T-cell (primary cell): ENCODE results near the gene PTPRC. TPM values are rescaled to one million over a fixed set of nuclear protein-coding genes. Genes with fewer than 3 reads are reported as not detected.

Source experiments
- ATAC-seq, 4 experiments: fragments of 200-7000 bp in 3 of 4; fragments of 150-1000 bp in 1 of 4; cut with Tn5 transposase; replicated peaks in 1 of 4; 1 replicate in 3 of 4; 2 replicates in 1 of 4; pipeline ENCODE4 v1.10.0; 2021; ENCODE audit warnings: moderate library complexity in 3 of 4, mild to moderate bottlenecking in 2 of 4, moderate number of reproducible peaks in 1 of 4
- CTCF ChIA-PET, 2 donors: fragments of 300-600 bp; sonication (Branson Sonifier 250); formaldehyde crosslinking; loops; one replicate each; lab custom pipeline; 2022; ENCODE audit warnings: antibody characterized with exemption in 2 of 2; lab: Charles Lee
- POLR2A ChIA-PET, 2 donors: fragments of 300-600 bp; sonication (Branson Sonifier 250); formaldehyde crosslinking; loops; one replicate each; lab custom pipeline; 2022; ENCODE audit warnings: antibody characterized with exemption in 2 of 2; lab: Charles Lee
- DNase-seq, 35 experiments: peaks; one replicate each; pipeline versions ENCODE4 v3.0.0 to v3.0.0-alpha.2; 2013 to 2023
- H3K27ac ChIP-seq: one replicate; pipeline ENCODE4 v1.5.1; 2013; ENCODE audit warnings: low read length
- H3K27me3 ChIP-seq, 2 experiments: replicated peaks in 1 of 2; 1 replicate in 1 of 2; 2 replicates in 1 of 2; pipeline versions ENCODE4 v1.6.1 to v1.7.0; 2013; ENCODE audit warnings: low read length in 1 of 2, mixed read lengths in 1 of 2; ENCODE audit not compliant: control insufficient read depth in 2 of 2, insufficient read depth in 2 of 2; ENCODE audit errors: extremely low read depth in 1 of 2
- H3K36me3 ChIP-seq, 2 donors: 1 replicate in 1 of 2; 2 replicates in 1 of 2; pipeline versions ENCODE4 v1.6.1 to v1.7.0; 2013; ENCODE audit warnings: low read length in 1 of 2; ENCODE audit not compliant: control insufficient read depth in 2 of 2, insufficient read depth in 1 of 2; ENCODE audit errors: extremely low read depth in 1 of 2
- H3K4me1 ChIP-seq, 2 experiments: 1 replicate in 1 of 2; 2 replicates in 1 of 2; pipeline versions ENCODE4 v1.6.1 to v1.7.0; 2013; ENCODE audit warnings: low read length in 2 of 2, mixed read lengths in 1 of 2; ENCODE audit not compliant: insufficient read depth in 2 of 2, control insufficient read depth in 1 of 2; ENCODE audit errors: extremely low read depth in 1 of 2
- H3K4me3 ChIP-seq, 2 donors: 1 replicate in 1 of 2; 2 replicates in 1 of 2; pipeline versions ENCODE4 v1.5.1 to v1.7.0; 2013; ENCODE audit warnings: mild to moderate bottlenecking in 2 of 2, low read length in 1 of 2, moderate library complexity in 1 of 2; ENCODE audit not compliant: control insufficient read depth in 1 of 2; ENCODE audit errors: extremely low read depth in 1 of 2
- H3K9me3 ChIP-seq: 2 replicates; pipeline ENCODE4 v1.7.0; 2013
- H3K27ac Mint-ChIP-seq, 2 donors: one replicate each; pipeline ENCODE4 v1.8.0; 2020 to 2021; ENCODE audit warnings: mild to moderate bottlenecking in 2 of 2, mixed read lengths in 2 of 2
- H3K27me3 Mint-ChIP-seq, 2 donors: one replicate each; pipeline ENCODE4 v1.8.0; 2021 to 2022; ENCODE audit warnings: mixed read lengths in 2 of 2
- H3K36me3 Mint-ChIP-seq: one replicate; pipeline ENCODE4 v1.8.0; 2021; ENCODE audit warnings: mixed read lengths
- H3K4me1 Mint-ChIP-seq, 3 donors: one replicate each; pipeline ENCODE4 v1.8.0; 2020 to 2022; ENCODE audit warnings: mixed read lengths in 3 of 3, mild to moderate bottlenecking in 1 of 3
- H3K4me3 Mint-ChIP-seq, 3 donors: one replicate each; pipeline ENCODE4 v1.8.0; 2020 to 2022; ENCODE audit warnings: mild to moderate bottlenecking in 3 of 3, mixed read lengths in 3 of 3, moderate library complexity in 3 of 3
- H3K9me3 Mint-ChIP-seq, 3 donors: one replicate each; pipeline ENCODE4 v1.8.0; 2020 to 2022; ENCODE audit warnings: mixed read lengths in 3 of 3
- WGBS: methylation state at CpG from one replicate; pipeline ENCODE4 v1.1.5; 2013; ENCODE audit warnings: missing lambda C conversion rate; ENCODE audit not compliant: insufficient coverage; 5-methylcytosine and 5-hydroxymethylcytosine counted together
- total RNA-seq, 35 experiments: library from RNA in 6 of 35; stranded (reverse) in 6 of 35; fragments of 120-200 nt in 1 of 35; gene quantifications; one replicate each; pipeline versions ENCODE4 v1.2.1 to v1.2.4 and lab custom pipeline; 2013 to 2026

The PTPRC gene
- total RNA-seq, 5 donors from 2014 or later (not counting 1 experiment from before 2014, with no cell fraction given), result 674 to 984 (median 781) TPM

DNA sequence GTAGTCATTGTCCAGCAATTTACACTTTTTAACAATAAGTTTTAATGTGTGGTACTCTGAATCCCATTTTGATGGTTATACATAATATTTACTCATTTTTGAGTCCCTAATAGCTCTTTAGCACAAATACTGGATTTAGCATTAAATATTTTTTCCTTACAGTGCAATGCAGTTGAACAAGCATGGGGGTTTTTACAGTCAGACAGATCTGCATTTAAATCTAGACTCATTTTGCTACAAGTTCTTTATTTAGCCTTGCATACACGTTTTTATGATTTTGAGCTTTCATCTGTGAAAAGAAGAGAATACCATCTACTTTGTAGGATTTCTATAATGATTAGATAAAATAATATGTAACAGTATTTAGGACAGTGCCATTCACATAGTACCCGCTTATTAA, 44.0 kb downstream of the PTPRC start:
- ChIA-PET CTCF (interaction anchor here (0.6 to 3.6 kb wide), 15 partner anchors 20 to 160 kb away, joined by 3 to 31 read pairs (median 4); partner anchors contain the start of gene PTPRC (in 1 of the 2)), POLR2A (interaction anchor here (0.6 to 3.7 kb wide), 27 partner anchors 9 to 215 kb away, joined by 3 to 49 read pairs (median 5); partner anchors contain the start of gene PTPRC (in 1 of the 2))
- Histone ChIP-seq H3K27me3 (no peaks in the 10 kb centered on the region), H3K4me1 (peaks cover 33 to 80% of the 10 kb centered on the region in 2 experiments), H3K27ac (peak overlapping the region; percentile 94), H3K9me3 (no peaks in the 10 kb centered on the region), H3K4me3 (peak overlapping the region; percentile 18 to 32), H3K36me3 (peaks cover 0 to 14% of the 10 kb centered on the region in 2 donors)
- DNase-seq, result no peak
- Mint-ChIP-seq H3K4me1 (peaks cover 72 to 86% (median 83%) of the 10 kb centered on the region in 3 donors), H3K36me3 (peaks cover 18% of the 10 kb centered on the region), H3K9me3 (no peaks in the 10 kb centered on the region), H3K4me3 (peak overlapping the region; percentile 53 to 69 (median 68)), H3K27ac (peak overlapping the region; percentile 94 to 99), H3K27me3 (no peaks in the 10 kb centered on the region)
- ATAC-seq, result no peak
- WGBS, result no CpG with 5 or more reads among the region's 2 CpGs

DNA sequence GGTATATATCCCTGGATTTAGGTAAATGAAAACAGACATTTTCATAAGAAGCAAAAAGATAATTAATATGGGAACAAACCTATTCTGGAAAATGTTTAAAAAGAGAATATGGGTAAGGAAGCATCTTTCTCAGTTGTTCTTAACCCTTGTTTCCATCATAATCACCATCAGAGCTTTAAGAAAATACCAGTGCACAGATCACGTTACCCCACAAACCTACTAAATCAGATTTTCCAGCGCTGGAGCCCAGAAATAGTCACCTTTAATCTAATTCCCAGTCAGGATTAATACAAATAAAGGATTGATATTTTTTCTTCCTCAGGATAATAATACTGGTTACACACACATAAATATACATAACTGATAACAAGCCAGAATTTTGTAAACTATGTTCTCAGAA, 44.6 kb downstream of the PTPRC start:
- no CpG with 5 or more reads among the region's 2 CpGs for WGBS
- Histone ChIP-seq H3K9me3 (no peaks in the 10 kb centered on the region), H3K36me3 (peaks cover 0 to 14% of the 10 kb centered on the region in 2 donors), H3K27ac (peak overlapping the region; percentile 94), H3K4me3 (peak overlapping the region in 1 of 2 donors; percentile 44), H3K27me3 (no peaks in the 10 kb centered on the region), H3K4me1 (peaks cover 32 to 81% of the 10 kb centered on the region in 2 experiments)
- ChIA-PET CTCF (interaction anchor here (1.0 to 3.6 kb wide), 13 partner anchors 19 to 161 kb away, joined by 3 to 31 read pairs (median 4); partner anchors contain the start of gene PTPRC (in 1 of the 2)), POLR2A (interaction anchor here (0.6 to 3.7 kb wide), 20 partner anchors 8 to 215 kb away, joined by 3 to 49 read pairs (median 4); partner anchors contain the start of gene PTPRC (in 1 of the 2))
- H3K36me3 Mint-ChIP-seq, result peaks cover 18% of the 10 kb centered on the region
- H3K4me1 Mint-ChIP-seq, result peaks cover 72 to 86% (median 82%) of the 10 kb centered on the region in 3 donors
- H3K27me3 Mint-ChIP-seq, result no peaks in the 10 kb centered on the region
- no peaks in the 10 kb centered on the region for H3K9me3 Mint-ChIP-seq
- peak overlapping the region; percentile 53 to 69 (median 68) for H3K4me3 Mint-ChIP-seq
- ATAC-seq (no peak), DNase-seq (no peak)
- peak overlapping the region; percentile 94 to 99 for H3K27ac Mint-ChIP-seq

DNA sequence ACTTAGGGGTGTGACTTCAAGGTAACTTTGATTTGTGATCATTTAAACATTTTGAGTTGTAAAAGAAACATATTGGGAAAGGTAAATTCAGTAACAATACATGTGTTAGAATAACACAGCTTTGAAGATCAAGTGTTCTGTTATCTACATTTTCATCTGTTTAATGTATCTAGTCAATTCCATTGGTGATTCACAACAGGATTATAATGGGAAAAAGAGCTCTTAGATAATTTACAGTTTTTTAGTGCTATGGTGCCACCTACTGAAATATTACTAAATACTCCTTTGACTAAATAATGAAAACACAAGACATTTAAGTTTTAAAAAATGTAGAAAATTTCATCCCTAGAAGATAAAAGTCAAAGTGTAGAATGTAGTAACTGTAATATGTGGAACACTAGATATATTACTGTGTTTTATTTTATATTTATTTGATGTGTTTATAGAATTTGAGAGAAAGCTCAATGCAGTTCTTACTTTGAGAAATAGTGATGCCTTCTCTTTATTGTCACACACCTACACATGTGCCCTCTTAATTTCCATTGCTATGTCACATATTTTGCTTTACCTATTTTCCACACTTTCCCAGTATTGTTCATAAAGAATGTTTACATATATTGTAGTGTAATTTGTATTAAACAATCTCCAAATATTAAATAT, 47.4 kb downstream of the PTPRC start:
- peaks cover 84 to 89% (median 84%) of the 10 kb centered on the region in 3 donors for H3K4me1 Mint-ChIP-seq
- ATAC-seq (no peak), DNase-seq (peak in 1 of 35 experiments; percentile 65)
- Histone ChIP-seq H3K27ac (peak overlapping the region; percentile 94), H3K4me3 (peak overlapping the region in 1 of 2 donors; percentile 15), H3K36me3 (peaks cover 0 to 10% of the 10 kb centered on the region in 2 donors), H3K9me3 (no peaks in the 10 kb centered on the region), H3K27me3 (no peaks in the 10 kb centered on the region), H3K4me1 (peaks cover 16 to 87% of the 10 kb centered on the region in 2 experiments)
- H3K27ac Mint-ChIP-seq, result peak overlapping the region; percentile 94 to 97
- no peaks in the 10 kb centered on the region for H3K9me3 Mint-ChIP-seq
- H3K36me3 Mint-ChIP-seq, result peaks cover 21% of the 10 kb centered on the region
- H3K4me3 Mint-ChIP-seq, result peak overlapping the region; percentile 67 to 76 (median 71)
- H3K27me3 Mint-ChIP-seq, result no peaks in the 10 kb centered on the region
- POLR2A ChIA-PET, result interaction anchor here in 1 of 2 donors (0.5 to 1.6 kb wide), 6 partner anchors 9 to 1261 kb away, joined by 3 to 9 read pairs (median 4); no protein-coding TSS in a partner anchor
- CTCF ChIA-PET, result interaction anchor here (0.6 to 2.8 kb wide), 29 partner anchors 11 to 1164 kb away, joined by 3 to 16 read pairs (median 5); partner anchors contain the start of gene PTPRC (in 1 of the 2)

DNA sequence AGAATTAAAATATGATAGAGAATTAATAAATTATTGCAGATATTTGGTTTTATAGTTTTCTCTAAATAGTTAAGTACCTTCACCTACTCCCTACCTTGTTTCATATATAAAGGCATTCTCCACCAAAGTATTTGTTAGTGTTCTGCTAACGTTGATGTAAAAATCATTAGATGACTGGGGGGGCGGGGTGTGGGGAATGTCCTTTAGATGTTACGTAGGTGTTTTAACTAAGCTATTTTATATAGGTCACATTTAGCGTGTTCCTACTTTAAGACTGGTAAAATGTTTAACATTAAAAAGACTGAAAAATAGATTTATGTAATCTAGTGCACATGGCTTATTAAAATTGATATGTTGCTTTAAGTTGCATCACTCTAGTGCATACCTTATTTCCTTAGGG, 48.6 kb downstream of the PTPRC start:
- peaks cover 85 to 90% (median 88%) of the 10 kb centered on the region in 3 donors for H3K4me1 Mint-ChIP-seq
- no peak for ATAC-seq
- ChIA-PET POLR2A (interaction anchor here in 1 of 2 donors (0.6 kb wide), 1 partner anchor 324 kb away, joined by 4 read pairs; no protein-coding TSS in a partner anchor), CTCF (interaction anchor here (0.6 to 2.3 kb wide), 8 partner anchors 12 to 165 kb away, joined by 3 to 12 read pairs (median 4); partner anchors contain the start of gene PTPRC (in 1 of the 2))
- Histone ChIP-seq H3K4me3 (no peak overlapping the region), H3K36me3 (peaks cover 0 to 17% of the 10 kb centered on the region in 2 donors), H3K9me3 (no peaks in the 10 kb centered on the region), H3K4me1 (peaks cover 13 to 82% of the 10 kb centered on the region in 2 experiments), H3K27ac (peak overlapping the region; percentile 94), H3K27me3 (no peaks in the 10 kb centered on the region)
- H3K9me3 Mint-ChIP-seq, result no peaks in the 10 kb centered on the region
- DNase-seq, result peak in 13 of 35 experiments; percentile 6 to 50 (median 32)
- H3K36me3 Mint-ChIP-seq, result peaks cover 28% of the 10 kb centered on the region
- H3K4me3 Mint-ChIP-seq, result peak overlapping the region in 1 of 3 donors; percentile 76
- no peaks in the 10 kb centered on the region for H3K27me3 Mint-ChIP-seq
- H3K27ac Mint-ChIP-seq, result peak overlapping the region; percentile 94
- WGBS, result no CpG with 5 or more reads among the region's 4 CpGs

- DNase-seq, result no peak
- no peak for ATAC-seq
- H3K9me3 Mint-ChIP-seq, result no peaks in the 10 kb centered on the region
- Histone ChIP-seq H3K4me1 (peaks cover 24 to 56% of the 10 kb centered on the region in 2 experiments), H3K4me3 (no peak overlapping the region), H3K9me3 (no peaks in the 10 kb centered on the region), H3K27me3 (no peaks in the 10 kb centered on the region), H3K27ac (peak overlapping the region; percentile 94), H3K36me3 (peaks cover 0 to 37% of the 10 kb centered on the region in 2 donors)
- no peaks in the 10 kb centered on the region for H3K27me3 Mint-ChIP-seq
- ChIA-PET CTCF (interaction anchor here in 1 of 2 donors (0.7 to 1.4 kb wide), 5 partner anchors 9 to 168 kb away, joined by 3 to 7 read pairs (median 3); no protein-coding TSS in a partner anchor), POLR2A (interaction anchor here in 1 of 2 donors (1.2 kb wide), 1 partner anchor 8 kb away, joined by 3 read pairs; no protein-coding TSS in a partner anchor)
- H3K27ac Mint-ChIP-seq, result peak overlapping the region; percentile 84 to 85
- peaks cover 44% of the 10 kb centered on the region for H3K36me3 Mint-ChIP-seq
- peaks cover 80 to 88% (median 86%) of the 10 kb centered on the region in 3 donors for H3K4me1 Mint-ChIP-seq
- 83% methylated on average over 1 of the region's 1 CpG for WGBS
- peak overlapping the region; percentile 34 to 78 (median 37) for H3K4me3 Mint-ChIP-seq
Measured at GRCh38 chr1:198691063-198691462, 52.2 kb downstream of the PTPRC start.

DNA sequence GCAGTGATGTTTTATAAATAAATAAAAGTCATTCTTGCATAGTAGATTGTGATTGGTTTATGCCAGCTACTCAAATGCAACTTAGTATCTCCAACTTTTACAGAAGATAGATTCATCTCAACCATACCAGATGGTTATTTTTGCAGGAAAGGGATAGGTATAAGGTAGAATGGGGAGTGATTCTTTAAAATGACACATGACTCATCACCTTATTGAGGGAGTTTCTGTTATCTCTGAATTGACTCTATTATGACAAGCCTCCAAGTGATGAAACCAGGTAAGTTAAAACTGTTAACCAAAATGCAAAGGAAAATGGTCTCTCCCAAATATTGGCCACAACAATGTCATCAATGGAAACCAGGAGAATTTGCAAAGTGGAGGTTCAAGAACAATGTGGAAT, 54.5 kb downstream of the PTPRC start:
- ChIA-PET POLR2A (no interaction called here), CTCF (no interaction called here)
- Mint-ChIP-seq H3K4me3 (peak overlapping the region; percentile 14 to 47 (median 34)), H3K9me3 (no peaks in the 10 kb centered on the region), H3K4me1 (peaks cover 82 to 87% (median 84%) of the 10 kb centered on the region in 3 donors), H3K27me3 (no peaks in the 10 kb centered on the region), H3K36me3 (peaks cover 61% of the 10 kb centered on the region), H3K27ac (peak overlapping the region; percentile 91)
- no peaks in the 10 kb centered on the region for H3K9me3 ChIP-seq
- H3K36me3 ChIP-seq, result peaks cover 0 to 52% of the 10 kb centered on the region in 2 donors
- peak overlapping the region; percentile 60 for H3K27ac ChIP-seq
- no peak overlapping the region for H3K4me3 ChIP-seq
- peaks cover 18 to 42% of the 10 kb centered on the region in 2 experiments for H3K4me1 ChIP-seq
- no peaks in the 10 kb centered on the region for H3K27me3 ChIP-seq
- DNase-seq, result no peak
- peak in 2 of 4 experiments; percentile 44 to 50 for ATAC-seq
